ENCODE measurements around the gene YPEL4.

YPEL4 gene

GRCh38 chr11:57634311-57634710 lies 15.4 kb downstream of the YPEL4 start:
- no peak overlapping the region for H3K4me3 ChIP-seq (ENCODE audit: low read depth, low read length)

- no peak overlapping the region for H3K4me3 ChIP-seq (ENCODE audit: low read depth, low read length)
Observed at GRCh38 chr11:57633394-57634070, 16.2 kb downstream of the YPEL4 start.

GRCh38 chr11:57632116-57632515 lies 17.6 kb downstream of the YPEL4 start:
- no peak overlapping the region for H3K4me3 ChIP-seq (ENCODE audit: low read depth, low read length)

- no peak overlapping the region for H3K4me3 ChIP-seq (ENCODE audit: low read depth, low read length)
Observed at GRCh38 chr11:57630171-57630570, 19.5 kb downstream of the YPEL4 start.

DNA sequence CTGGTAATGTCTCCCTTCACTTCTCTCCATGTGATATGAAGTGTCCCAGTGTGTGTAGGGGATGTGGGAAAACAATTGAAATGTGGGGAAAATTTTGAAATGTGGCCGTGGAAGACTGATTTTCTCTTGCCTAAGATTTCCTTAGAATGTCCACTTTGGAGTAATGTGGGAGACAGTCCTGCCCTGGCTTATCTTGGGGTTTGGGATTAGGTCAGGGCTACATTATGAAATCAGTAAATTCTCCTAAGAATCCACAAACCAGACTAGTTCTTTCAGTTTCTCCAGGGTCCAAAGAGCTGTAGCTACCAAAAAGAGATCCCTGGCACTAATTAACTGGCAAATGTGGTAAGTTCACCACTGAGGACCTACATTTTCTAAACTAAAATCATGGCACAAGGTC lies 22.8 kb downstream of the YPEL4 start:
- no peak overlapping the region for H3K4me3 ChIP-seq (ENCODE audit: low read depth, low read length)

GRCh38 chr11:57624864-57625263 lies 24.8 kb downstream of the YPEL4 start:
- H3K4me3 ChIP-seq (ENCODE audit: low read depth, low read length) = no peak overlapping the region

DNA sequence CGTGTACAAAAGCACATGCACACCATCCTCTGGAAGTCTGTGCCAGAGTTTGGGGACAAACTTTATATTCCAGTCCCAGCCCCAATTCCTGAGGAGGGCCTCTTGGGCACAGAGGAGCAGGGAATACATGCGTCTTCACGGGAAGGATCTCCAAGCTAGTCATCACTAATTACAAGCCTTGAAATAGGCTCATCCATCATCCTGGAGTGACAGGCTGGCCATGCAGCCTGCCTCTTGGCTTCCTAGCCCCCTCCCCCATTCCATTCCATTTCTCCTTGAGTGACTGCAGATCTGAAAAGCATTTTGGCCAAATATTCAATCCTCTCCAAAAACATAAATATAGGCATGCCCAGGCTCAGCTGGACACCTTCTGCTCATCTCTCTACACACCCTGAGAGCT lies 27.4 kb downstream of the YPEL4 start:
- no peak overlapping the region for H3K4me3 ChIP-seq (ENCODE audit: low read depth, low read length)

GRCh38 chr11:57620467-57620866 lies 29.2 kb downstream of the YPEL4 start:
- no peak overlapping the region for H3K4me3 ChIP-seq (ENCODE audit: low read depth, low read length)

DNA sequence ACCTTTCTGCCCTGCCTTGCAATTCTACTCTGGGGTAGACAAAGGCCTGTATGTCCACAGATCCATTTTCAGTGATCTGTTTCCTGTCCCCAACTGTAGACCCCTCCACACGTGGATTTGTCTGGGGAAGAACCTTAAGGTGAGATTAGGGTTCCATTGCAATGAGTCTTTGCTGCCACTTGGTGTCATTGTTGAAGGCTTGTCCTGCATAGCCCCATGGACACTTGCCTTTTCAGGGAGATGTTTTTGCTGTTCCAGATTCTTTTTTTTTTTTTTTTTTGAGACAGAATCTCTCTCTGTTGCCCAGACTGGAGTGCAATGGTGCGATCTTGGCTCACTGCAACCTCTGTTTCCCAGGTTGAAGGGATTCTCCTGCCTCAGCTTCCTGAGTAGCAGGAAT lies 30.4 kb downstream of the YPEL4 start:
- no peak overlapping the region for H3K4me3 ChIP-seq (ENCODE audit: low read depth, low read length)

- no peak overlapping the region for H3K4me3 ChIP-seq (ENCODE audit: low read depth, low read length)
Observed at GRCh38 chr11:57618438-57618837, 31.3 kb downstream of the YPEL4 start.

DNA sequence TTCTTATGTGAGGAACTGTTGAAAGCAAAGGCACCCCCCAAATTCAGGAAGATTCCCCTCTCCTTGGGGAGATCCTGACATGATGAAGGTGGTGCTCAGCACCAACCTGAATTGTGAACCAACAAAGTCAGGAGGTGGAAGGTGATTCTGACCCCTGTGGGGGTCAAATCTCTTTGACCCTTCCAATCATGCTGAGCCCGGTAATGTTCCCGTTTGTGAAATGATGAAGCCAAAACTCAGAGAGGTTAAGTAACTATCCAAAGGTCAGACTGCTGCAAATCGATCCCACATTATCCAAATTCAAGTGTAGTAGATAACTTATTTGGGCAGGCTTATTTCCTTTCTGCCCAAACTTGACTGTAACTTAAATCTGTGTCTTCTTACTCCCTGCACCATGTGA lies 33.1 kb downstream of the YPEL4 start:
- H3K4me3 ChIP-seq (ENCODE audit: low read depth, low read length) = no peak overlapping the region

DNA sequence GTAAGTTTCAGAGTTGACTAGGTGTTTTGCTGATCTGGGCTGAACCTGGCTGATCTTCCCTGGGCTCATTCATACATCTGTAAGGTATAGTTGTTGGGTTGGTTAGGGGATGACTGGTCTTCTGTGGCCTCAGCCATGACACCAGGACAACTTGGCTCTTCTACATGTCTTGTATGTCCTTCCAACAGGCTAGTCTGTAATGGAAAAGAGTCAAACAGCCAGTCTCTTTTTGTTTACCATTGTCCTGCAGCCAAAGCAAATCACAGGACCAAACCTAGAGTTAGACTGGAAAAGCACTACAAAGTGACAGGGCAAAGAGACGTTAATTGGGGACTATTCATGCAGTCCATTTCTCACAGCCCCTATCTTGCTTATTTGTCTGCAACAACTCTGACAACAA lies 34.4 kb downstream of the YPEL4 start:
- H3K4me3 ChIP-seq (ENCODE audit: low read depth, low read length) = no peak overlapping the region

DNA sequence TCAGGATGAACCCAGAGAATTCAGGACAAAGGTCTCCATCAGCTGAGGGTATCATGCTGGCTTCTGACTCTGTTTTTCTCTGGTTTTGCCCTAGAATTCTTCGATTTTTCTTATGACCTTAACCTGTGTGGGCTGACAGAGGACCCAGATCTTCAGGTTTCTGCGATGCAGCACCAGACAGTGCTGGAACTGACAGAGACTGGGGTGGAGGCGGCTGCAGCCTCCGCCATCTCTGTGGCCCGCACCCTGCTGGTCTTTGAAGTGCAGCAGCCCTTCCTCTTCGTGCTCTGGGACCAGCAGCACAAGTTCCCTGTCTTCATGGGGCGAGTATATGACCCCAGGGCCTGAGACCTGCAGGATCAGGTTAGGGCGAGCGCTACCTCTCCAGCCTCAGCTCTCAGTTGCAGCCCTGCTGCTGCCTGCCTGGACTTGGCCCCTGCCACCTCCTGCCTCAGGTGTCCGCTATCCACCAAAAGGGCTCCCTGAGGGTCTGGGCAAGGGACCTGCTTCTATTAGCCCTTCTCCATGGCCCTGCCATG lies 35.4 kb downstream of the YPEL4 start:
- no peak overlapping the region for H3K4me3 ChIP-seq (ENCODE audit: low read depth, low read length)

DNA sequence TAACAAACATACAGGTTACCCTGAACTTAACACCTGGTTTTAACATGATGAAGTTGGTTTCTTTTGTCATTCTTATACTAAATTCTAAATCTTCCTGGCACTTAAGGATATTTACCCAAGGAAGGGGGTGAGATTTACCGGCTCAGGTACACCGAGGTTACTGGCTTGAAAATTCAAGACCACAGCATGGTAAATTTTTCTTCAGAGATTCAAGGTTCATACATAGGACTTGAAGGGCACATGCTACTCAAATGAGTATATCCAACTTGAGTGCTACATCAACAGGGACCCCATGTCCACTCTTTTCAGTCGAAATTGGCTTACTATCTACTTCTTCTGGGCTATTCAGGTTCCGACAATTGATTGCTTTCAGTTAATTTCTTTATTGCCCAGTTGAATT lies 39.5 kb downstream of the YPEL4 start:
- H3K4me3 ChIP-seq (ENCODE audit: low read depth, low read length) = no peak overlapping the region

DNA sequence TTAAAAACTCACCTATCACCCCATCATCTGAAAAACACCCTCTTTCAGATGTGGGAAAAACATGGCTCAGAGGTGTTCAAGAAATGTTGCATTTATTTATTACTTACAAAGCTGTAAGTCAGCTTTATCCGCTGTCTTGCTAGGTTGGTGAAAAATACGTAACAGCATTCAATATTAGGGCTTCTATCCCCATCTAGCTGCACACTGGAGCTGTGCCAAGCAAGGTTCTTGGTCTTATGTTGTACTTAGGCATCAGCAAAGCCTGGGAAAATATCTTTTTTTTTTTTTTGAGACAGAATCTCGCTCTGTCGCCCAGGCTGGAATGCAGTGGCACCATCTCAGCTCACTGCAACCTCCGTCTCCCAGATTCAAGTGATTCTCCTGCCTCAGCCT lies 44.7 kb downstream of the YPEL4 start:
- no peak overlapping the region for H3K4me3 ChIP-seq (ENCODE audit: low read depth, low read length)

DNA sequence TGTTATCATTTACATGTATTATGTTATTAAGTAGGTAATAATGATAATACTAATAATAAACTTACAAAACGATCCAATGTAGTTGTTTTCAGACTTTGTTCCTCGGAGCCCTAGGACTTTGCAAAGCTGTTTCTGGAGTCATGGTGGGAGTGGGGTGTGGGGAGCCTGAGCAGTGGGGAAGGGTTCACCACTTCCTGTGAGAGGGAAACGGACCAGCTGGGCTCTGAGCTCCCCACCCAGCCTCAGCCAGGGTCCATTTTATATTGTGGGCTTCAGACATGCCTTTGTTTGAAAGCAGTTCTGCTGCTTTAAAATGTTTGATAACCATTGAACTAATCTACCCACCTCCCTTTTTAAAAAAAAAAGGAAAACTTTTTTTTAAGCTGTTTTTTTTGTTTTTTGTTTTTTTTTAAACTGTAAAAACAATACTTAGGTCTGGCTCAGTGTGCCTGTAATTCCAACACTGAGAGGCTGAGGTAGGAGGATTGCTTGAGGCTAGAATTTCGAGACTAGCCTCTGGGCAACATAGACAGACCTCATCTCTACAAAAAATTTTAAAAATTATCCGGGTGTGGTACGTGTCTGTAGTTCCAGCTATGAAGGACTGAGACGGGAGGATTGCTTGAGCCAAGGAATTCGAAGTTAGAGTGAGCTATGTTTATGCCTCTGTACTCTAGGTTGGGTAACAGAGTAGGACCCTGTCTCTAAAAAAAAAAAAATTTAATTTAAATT lies 45.2 kb downstream of the YPEL4 start:
- no peak overlapping the region for H3K4me3 ChIP-seq (ENCODE audit: low read depth, low read length)

- no peak overlapping the region for H3K4me3 ChIP-seq (ENCODE audit: low read depth, low read length)
Observed at GRCh38 chr11:57601297-57601696, 48.4 kb downstream of the YPEL4 start.

GRCh38 chr11:57599381-57599780 lies 50.3 kb downstream of the YPEL4 start:
- no peak overlapping the region for H3K4me3 ChIP-seq (ENCODE audit: low read depth, low read length)

DNA sequence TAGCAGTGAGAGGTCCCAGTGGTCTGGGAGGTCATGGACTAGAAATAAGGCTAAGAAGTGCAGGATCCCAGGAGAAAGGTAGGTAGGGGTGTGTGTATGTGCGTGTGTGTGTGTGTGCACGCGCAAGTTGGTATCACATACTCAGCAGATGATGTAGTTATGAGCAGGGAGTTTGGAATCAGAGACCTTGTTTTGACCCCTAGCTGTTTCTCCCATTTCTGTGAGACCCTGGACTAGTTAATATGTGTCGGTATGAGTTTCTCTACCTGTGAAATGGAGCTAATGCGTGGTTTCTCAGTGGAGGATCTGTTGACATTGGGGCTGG lies 50.9 kb downstream of the YPEL4 start:
- no peak overlapping the region for H3K4me3 ChIP-seq (ENCODE audit: low read depth, low read length)

- peak overlapping the region; percentile 38 for H3K4me3 ChIP-seq (ENCODE audit: low read depth, low read length)
Observed at GRCh38 chr11:57597916-57598830, 51.5 kb downstream of the YPEL4 start.

- peak within 1 kb of the TSS; percentile 38 for H3K4me3 ChIP-seq (ENCODE audit: low read depth, low read length)
Observed at GRCh38 chr11:57597461-57597915, 52.2 kb downstream of the YPEL4 start, which contains the start of gene SERPING1. TSS of gene SERPING1 (plus strand) at chr11:57597685. CDS start at chr11:57598271, 586 bp downstream.

Data from iPS-11a (cell line).